ENCODE data around the gene PTPRT.

GRCh38 chr20:42204109-42204660 lies 985.5 kb downstream of the PTPRT start:
- TF ChIP-seq CTCF (IDR thresholded peaks at IDR 0.05) = peak in 1 of 5 experiments; percentile 20
- TF ChIP-seq POLR2AphosphoS5 (IDR thresholded peaks at IDR 0.05) = no peak
- TF ChIP-seq POLR2A (IDR thresholded peaks at IDR 0.05) = no peak
- TF ChIP-seq EP300 (IDR thresholded peaks at IDR 0.05; ENCODE audit: low read depth) = no peak

All from transverse colon (tissue), 4 donors.